ENCODE results near the gene NEK9.

DNA sequence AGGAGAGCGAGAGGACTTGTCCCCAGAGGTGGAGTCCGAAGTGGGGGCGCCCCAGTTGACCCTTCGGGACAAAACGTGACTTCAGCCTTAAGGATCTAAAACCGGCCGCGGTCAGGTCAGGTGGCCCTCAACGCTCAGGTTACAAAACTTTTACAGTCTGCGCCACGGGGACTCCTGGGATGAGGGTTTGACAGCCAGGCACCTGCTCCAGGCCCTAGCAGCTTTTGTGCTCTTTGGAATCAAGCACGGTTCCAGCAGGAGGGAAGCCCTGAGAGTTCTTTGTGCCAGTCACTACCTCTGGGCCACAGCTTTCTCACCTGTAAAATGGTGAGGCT is 57.1 kb downstream of the NEK9 start:
- TF ChIP-seq, protein P1, sequence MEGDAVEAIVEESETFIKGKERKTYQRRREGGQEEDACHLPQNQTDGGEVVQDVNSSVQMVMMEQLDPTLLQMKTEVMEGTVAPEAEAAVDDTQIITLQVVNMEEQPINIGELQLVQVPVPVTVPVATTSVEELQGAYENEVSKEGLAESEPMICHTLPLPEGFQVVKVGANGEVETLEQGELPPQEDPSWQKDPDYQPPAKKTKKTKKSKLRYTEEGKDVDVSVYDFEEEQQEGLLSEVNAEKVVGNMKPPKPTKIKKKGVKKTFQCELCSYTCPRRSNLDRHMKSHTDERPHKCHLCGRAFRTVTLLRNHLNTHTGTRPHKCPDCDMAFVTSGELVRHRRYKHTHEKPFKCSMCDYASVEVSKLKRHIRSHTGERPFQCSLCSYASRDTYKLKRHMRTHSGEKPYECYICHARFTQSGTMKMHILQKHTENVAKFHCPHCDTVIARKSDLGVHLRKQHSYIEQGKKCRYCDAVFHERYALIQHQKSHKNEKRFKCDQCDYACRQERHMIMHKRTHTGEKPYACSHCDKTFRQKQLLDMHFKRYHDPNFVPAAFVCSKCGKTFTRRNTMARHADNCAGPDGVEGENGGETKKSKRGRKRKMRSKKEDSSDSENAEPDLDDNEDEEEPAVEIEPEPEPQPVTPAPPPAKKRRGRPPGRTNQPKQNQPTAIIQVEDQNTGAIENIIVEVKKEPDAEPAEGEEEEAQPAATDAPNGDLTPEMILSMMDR (IDR thresholded peaks at IDR 0.05; ENCODE audit: low read length): no peak
- TF ChIP-seq EZH2 (IDR thresholded peaks at IDR 0.05; ENCODE audit: borderline replicate concordance, low read length): no peak

Measured in OCI-LY1 (cell line).